ENCODE results near the gene RNF148.

Gene RNF148, protein sequence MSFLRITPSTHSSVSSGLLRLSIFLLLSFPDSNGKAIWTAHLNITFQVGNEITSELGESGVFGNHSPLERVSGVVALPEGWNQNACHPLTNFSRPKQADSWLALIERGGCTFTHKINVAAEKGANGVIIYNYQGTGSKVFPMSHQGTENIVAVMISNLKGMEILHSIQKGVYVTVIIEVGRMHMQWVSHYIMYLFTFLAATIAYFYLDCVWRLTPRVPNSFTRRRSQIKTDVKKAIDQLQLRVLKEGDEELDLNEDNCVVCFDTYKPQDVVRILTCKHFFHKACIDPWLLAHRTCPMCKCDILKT

DNA sequence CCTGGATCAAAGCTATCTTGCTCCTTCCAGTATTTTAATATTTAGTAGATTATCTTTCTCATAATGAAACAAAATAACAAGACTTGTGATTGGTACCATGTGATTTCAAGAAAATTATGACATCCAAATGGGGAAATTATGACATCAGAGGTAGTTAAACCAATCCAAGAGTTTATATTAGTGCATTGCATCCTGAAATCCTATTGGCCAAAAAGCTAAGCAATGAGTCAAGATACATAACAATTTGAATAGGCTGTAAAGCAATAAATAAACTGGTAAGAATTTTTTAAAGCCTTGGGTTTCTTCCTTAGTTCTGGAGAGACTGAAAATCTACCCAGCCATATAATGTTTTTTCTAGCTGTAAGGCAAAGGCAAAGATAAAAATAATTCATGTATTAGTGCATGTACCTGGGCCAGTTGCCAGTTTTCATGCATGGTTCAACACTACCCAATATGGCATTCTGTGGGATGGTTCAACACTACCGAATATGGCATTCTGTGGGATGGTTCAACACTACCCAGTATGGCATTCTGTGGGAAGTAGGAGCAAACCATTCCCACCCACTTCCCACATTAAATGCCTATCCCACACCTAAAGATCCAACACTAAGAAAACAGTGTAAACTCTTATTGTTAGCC lies at the start of gene RNF148:
Gene RNF148, minus strand, starts transcription at position 51 of the 639 bp plus-strand sequence. CDS start 172 bp downstream, outside the sequence.
- DNase-seq, result no peak

GRCh38 chr7:122750389-122750788 lies 47.7 kb upstream of the RNF148 start:
- DNase-seq, result no peak

GRCh38 chr7:122748195-122748594 lies 45.5 kb upstream of the RNF148 start:
- DNase-seq, result no peak

GRCh38 chr7:122746948-122747347 lies 44.2 kb upstream of the RNF148 start:
- no peak for DNase-seq

DNA sequence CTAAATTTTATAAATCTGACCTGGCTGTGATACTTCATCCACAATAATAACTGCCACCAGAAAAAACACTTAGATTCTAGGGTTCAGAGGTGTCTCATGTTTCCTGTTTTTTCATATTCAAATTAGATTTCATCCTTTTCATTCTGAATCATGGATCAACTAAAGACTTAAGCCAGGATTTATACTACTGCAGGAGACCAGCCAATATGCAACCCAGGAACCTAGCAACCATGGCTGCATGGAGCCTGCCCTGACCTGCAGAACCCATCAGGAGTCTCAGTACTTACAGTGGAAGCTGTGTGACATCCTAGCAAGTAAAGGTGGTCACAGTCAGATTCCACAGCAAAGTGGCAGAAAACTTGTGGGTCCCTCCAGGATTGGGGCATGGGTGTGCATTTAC lies 40.5 kb upstream of the RNF148 start:
- DNase-seq, result no peak

- no peak for DNase-seq
Observed at GRCh38 chr7:122738947-122739346, 36.2 kb upstream of the RNF148 start.

GRCh38 chr7:122736183-122736582 lies 33.5 kb upstream of the RNF148 start:
- DNase-seq, result no peak

DNA sequence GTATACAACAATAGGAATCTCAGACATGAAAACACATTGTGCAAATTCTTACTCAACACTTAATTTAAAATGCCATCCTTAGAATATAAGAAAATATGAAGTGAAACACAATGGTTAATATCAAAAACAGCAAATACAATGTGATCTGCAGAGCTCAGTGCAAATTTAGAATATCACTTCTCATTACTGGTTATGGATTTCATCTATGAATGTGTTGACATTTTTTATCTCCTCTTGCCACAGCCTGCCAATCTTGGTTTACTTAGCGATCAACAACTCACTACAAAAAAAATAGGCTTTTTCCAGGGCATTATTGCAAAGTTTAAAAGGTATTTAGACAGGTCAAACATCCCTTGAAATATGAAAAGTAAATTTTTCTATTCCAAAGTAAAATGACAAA lies 25.0 kb upstream of the RNF148 start:
- DNase-seq, result no peak

DNA sequence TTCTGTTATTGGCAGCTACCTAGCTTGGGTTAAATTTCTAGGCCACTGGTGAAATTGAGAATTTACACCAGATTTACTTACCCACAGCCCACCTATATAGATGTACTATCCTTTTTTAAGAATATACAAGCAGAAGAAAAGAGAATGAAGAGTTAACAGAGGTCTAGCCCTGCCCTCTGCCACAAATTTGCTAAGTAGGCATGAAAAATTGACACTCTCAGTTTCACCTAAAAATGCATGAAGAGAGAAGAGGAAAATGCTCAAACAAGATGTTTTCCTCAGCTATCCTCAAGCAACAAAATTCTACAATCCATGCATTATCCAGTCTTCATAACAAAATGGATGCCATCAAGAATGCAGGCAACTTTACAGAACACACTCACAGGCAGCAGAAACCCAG lies 24.6 kb upstream of the RNF148 start:
- DNase-seq, result no peak

DNA sequence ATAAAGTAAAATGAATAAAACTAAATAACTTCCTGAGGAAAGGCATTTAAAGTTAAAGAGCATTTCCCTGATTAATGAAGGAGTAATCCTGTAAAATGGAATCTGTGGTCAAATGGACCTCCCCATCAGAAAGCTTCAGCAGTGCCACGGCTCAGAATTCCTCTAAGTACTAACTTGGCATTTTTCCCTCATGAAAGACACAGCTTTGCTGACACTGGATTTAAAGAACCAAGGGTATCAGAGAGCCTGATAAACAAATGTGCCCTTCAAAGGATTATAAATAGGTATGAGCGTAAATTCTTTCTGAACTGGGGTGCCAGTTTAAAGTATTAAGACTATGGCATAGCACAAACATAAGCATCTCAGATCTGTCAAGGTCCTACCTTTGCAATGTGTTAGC lies 24.2 kb upstream of the RNF148 start:
- DNase-seq, result no peak

DNA sequence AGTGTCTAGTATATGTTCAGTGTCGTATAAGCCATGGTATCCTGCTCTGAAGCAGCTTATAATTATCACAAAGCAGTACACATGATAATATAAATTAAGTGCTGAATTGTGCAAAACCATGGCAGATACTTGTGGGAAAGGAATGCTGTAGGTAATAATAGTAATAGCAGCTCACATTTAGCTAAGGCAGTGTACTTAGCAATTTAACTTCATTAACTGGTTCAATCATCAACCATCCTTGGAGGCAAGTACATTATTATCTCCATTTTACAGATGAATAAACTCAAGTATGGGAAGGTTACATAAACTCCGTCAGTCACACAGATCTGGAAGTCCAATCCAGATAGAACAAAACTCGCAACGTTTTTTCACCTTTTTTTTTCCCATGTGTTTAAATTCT lies 21.6 kb upstream of the RNF148 start:
- DNase-seq, result no peak

GRCh38 chr7:122719010-122719578 lies 16.4 kb upstream of the RNF148 start:
- DNase-seq, result no peak

DNA sequence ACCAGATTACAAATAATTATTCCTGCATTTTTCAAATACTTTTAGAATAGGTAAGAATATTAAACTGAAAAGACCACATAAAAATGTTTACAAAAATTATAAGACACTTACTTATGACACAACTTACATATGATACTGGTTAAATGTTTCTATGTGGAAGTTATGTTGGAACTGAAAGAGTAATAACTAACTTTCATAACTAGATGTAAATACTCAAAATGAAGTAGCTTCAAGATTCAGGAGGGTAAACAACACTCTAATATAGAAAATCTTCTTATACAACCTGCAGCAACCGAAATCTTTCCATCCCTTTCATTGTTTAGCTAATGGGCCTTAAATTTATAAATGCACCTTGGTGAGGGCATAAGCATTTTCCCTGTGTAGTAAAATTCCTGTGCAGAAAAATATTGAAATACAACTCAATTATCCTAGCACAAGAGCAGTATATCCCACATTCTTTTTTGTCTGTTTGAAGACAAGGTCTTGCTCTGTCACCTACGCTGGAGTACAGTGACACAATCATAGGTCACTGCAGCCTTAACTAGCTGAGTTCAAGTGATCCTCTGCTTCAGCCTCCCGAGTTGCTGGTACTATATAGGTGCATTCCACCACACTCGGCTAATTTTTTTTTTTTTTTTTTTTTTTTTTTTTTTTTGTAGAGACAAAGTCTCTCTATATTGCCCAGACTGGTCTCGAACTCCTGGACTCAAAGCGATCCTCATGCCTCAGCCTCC lies 14.8 kb upstream of the RNF148 start:
- DNase-seq, result no peak

DNA sequence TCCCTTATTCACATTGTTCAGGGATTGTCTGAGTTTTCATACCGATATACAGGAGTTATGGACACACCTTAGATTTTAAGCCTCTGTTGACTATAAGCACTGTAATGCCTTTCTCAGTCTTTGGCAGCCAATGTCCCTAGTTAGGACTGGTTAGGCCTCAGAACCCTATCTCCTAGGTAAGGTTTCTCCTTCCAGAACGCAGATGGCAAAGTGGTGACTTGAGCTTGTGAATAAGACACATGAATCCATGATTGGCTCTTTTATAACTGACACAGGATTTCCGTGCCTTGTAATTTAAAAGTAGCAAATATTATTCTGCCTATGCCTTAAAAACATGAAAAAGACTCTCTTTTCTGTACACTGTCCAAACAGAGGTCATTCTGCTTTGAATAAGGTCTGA lies 12.5 kb upstream of the RNF148 start:
- DNase-seq, result no peak

DNA sequence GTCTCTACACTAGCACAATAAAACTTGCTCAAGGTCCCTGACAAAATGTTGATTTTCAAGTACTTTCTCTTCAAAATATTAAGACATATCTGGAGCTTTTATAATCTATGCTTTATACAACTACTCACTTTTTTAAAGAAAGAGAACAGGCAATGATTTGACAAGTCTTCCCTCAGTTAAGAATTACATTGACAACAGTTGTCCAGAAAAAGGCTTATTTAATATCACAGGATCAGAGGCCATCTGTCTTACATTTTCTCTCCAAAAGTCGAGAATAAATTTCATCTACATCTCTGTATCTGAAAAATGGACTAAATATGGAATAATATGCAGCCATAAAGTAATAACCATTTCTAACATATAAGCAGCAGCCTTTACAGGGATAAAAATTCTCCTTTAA lies 8.2 kb upstream of the RNF148 start:
- DNase-seq, result no peak

GRCh38 chr7:122709930-122710646 lies 7.4 kb upstream of the RNF148 start:
- no peak for DNase-seq

GRCh38 chr7:122706836-122707235 lies 4.1 kb upstream of the RNF148 start:
- no peak for DNase-seq

DNA sequence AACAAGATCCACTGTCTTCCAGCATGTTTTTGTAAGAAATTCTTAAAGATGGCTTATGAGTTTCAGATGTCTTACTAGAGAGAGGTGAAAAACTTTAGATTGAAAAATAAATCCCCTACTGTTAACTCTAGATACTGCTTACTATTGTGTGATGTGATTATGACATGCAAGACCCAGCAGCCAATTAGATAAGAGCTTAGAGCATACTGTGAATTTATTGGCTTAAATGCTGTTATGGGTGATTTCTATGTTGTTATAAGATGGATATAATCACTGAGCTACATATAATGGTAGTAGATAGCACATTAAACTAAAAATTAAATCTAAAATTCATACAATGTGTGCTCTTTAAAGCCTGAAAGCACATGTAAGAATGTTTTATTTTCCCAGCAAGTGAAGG lies 3.7 kb downstream of the RNF148 start, which contains the start of gene RNF133:
Gene RNF133, minus strand, starts transcription at position 101 of the 400 bp plus-strand sequence. CDS start 199 bp downstream, outside the sequence.
- DNase-seq, result no peak

GRCh38 chr7:122695816-122696215 lies 6.9 kb downstream of the RNF148 start:
- no peak for DNase-seq

GRCh38 chr7:122694697-122695096 lies 8.0 kb downstream of the RNF148 start:
- no peak for DNase-seq

GRCh38 chr7:122692769-122693309 lies 9.9 kb downstream of the RNF148 start:
- no peak for DNase-seq

DNA sequence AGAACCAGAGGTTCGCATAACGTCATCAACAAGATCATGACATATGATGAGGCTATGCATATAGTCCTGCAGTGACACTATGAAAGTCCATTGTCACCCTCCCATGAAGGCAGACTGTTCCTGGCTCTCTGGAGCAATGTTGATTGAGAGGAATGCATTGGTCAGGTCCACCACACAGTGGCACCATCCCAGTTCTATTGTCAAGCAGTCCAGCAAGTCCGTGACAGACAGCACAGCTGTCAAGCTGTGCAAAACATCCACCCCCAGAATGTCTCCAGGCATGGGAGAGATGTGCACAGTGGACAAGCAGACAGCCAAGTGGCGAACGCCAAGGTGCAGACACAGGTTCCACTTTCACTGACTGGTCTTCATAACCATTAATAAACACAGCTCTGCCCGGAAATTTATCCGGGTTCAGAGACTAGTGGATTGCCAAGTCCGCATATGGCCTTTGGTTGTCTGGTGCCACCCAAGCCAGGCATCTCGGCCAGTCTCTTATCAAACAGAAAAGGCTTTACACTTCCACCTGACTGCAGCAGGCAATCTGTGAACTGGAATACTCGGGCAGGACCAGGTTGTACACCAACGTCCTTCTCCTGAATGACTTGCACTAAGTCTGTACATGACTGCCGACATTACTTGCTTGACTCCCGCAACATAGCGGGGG lies 11.0 kb downstream of the RNF148 start:
- no peak for DNase-seq
